ENCODE measurements around the gene RAD9A.

- TF ChIP-seq, protein P1, sequence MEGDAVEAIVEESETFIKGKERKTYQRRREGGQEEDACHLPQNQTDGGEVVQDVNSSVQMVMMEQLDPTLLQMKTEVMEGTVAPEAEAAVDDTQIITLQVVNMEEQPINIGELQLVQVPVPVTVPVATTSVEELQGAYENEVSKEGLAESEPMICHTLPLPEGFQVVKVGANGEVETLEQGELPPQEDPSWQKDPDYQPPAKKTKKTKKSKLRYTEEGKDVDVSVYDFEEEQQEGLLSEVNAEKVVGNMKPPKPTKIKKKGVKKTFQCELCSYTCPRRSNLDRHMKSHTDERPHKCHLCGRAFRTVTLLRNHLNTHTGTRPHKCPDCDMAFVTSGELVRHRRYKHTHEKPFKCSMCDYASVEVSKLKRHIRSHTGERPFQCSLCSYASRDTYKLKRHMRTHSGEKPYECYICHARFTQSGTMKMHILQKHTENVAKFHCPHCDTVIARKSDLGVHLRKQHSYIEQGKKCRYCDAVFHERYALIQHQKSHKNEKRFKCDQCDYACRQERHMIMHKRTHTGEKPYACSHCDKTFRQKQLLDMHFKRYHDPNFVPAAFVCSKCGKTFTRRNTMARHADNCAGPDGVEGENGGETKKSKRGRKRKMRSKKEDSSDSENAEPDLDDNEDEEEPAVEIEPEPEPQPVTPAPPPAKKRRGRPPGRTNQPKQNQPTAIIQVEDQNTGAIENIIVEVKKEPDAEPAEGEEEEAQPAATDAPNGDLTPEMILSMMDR (IDR thresholded peaks at IDR 0.05; ENCODE audit: low read length): no peak
- TF ChIP-seq EZH2 (optimal IDR thresholded peaks at IDR 0.05; ENCODE audit: low read depth, low read length): no peak
Measured at GRCh38 chr11:67387518-67387917, 4.3 kb upstream of the RAD9A start.
